Mesenchymal stem cell (in vitro differentiated cells and primary cell): ENCODE data around the gene PEMT.
A peak's percentile ranks its signal among the peaks of the same experiment; 100 is the strongest.

Source experiments
- DNase-seq: peaks from one replicate; pipeline ENCODE4 v3.0.0-alpha.2; 2013
- H2AFZ ChIP-seq: one replicate; pipeline ENCODE4 v1.6.1; 2013; ENCODE audit warnings: low read depth, mild to moderate bottlenecking, control low read depth, inconsistent platforms, low read length, moderate library complexity
- H2AK5ac ChIP-seq: 2 replicates; pipeline ENCODE4 v1.6.1; 2013; ENCODE audit warnings: low read length, moderate library complexity, mild to moderate bottlenecking, inconsistent platforms; ENCODE audit not compliant: severe bottlenecking
- H2BK120ac ChIP-seq: one replicate; pipeline ENCODE4 v1.6.1; 2013; ENCODE audit warnings: low read depth, mild to moderate bottlenecking, inconsistent platforms, low read length, moderate library complexity
- H2BK12ac ChIP-seq, 2 experiments: one replicate each; pipeline ENCODE4 v1.6.1; 2013; ENCODE audit warnings: inconsistent platforms in 2 of 2, low read length in 2 of 2, mild to moderate bottlenecking in 2 of 2, moderate library complexity in 2 of 2, control low read depth in 1 of 2
- H2BK15ac ChIP-seq: one replicate; pipeline ENCODE4 v1.6.1; 2013; ENCODE audit warnings: mild to moderate bottlenecking, low read depth, inconsistent platforms; ENCODE audit not compliant: poor library complexity, severe bottlenecking
- H2BK5ac ChIP-seq: 2 replicates; pipeline ENCODE4 v1.6.1; 2013; ENCODE audit warnings: low read depth, mild to moderate bottlenecking, low read length, control low read depth, inconsistent platforms; ENCODE audit not compliant: poor library complexity, severe bottlenecking
- H3K14ac ChIP-seq, 2 experiments: one replicate each; pipeline ENCODE4 v1.6.1; 2013; ENCODE audit warnings: inconsistent platforms in 2 of 2, low read length in 2 of 2, control low read depth in 1 of 2, mild to moderate bottlenecking in 1 of 2, moderate library complexity in 1 of 2
- H3K18ac ChIP-seq, 2 experiments: one replicate each; pipeline ENCODE4 v1.6.1; 2013; ENCODE audit warnings: inconsistent platforms in 2 of 2, low read length in 2 of 2, control low read depth in 1 of 2, low read depth in 1 of 2, mild to moderate bottlenecking in 1 of 2
- H3K23ac ChIP-seq, 2 experiments: one replicate each; pipeline ENCODE4 v1.6.1; 2013; ENCODE audit warnings: inconsistent platforms in 2 of 2, low read length in 2 of 2, mild to moderate bottlenecking in 2 of 2, moderate library complexity in 2 of 2, control low read depth in 1 of 2
- H3K27ac ChIP-seq: 2 replicates; pipeline ENCODE4 v1.5.1; 2013; ENCODE audit warnings: mild to moderate bottlenecking, moderate library complexity, low read length, control low read depth, inconsistent platforms; ENCODE audit not compliant: poor library complexity, severe bottlenecking
- H3K27me3 ChIP-seq, 2 experiments: 2 replicates each; pipeline versions ENCODE4 v1.6.1 to v1.7.0; 2013; ENCODE audit warnings: low read length in 2 of 2, mild to moderate bottlenecking in 2 of 2, moderate library complexity in 2 of 2, control low read depth in 1 of 2, inconsistent platforms in 1 of 2; ENCODE audit not compliant: control insufficient read depth in 1 of 2, insufficient read depth in 1 of 2
- H3K36me3 ChIP-seq, 2 experiments: 2 replicates each; pipeline versions ENCODE4 v1.6.1 to v1.7.0; 2013; ENCODE audit warnings: low read length in 2 of 2, control low read depth in 1 of 2, inconsistent platforms in 1 of 2, low read depth in 1 of 2, mild to moderate bottlenecking in 1 of 2; ENCODE audit not compliant: insufficient read depth in 2 of 2, control insufficient read depth in 1 of 2
- H3K4ac ChIP-seq, 2 experiments: one replicate each; pipeline ENCODE4 v1.6.1; 2013; ENCODE audit warnings: inconsistent platforms in 2 of 2, low read length in 2 of 2, mild to moderate bottlenecking in 2 of 2, moderate library complexity in 2 of 2, control low read depth in 1 of 2, low read depth in 1 of 2
- H3K4me1 ChIP-seq: 2 replicates; pipeline ENCODE4 v1.6.1; 2013; ENCODE audit warnings: low read depth, low read length, control low read depth; ENCODE audit not compliant: control insufficient read depth, insufficient read depth
- H3K4me2 ChIP-seq: 2 replicates; pipeline ENCODE4 v1.6.1; 2013; ENCODE audit warnings: low read length, mild to moderate bottlenecking, inconsistent platforms; ENCODE audit not compliant: poor library complexity, severe bottlenecking
- H3K4me3 ChIP-seq, 2 experiments: 2 replicates each; pipeline versions ENCODE4 v1.5.1 to v1.7.0; 2013; ENCODE audit warnings: low read length in 2 of 2, mild to moderate bottlenecking in 2 of 2, control low read depth in 1 of 2, low read depth in 1 of 2; ENCODE audit not compliant: insufficient read depth in 1 of 2
- H3K79me1 ChIP-seq: replicated peaks from 2 replicates; pipeline ENCODE4 v1.6.1; 2013; ENCODE audit warnings: mild to moderate bottlenecking, control low read depth, low read length, inconsistent platforms; ENCODE audit not compliant: poor library complexity, severe bottlenecking
- H3K9ac ChIP-seq: 2 replicates; pipeline ENCODE4 v1.7.0; 2013; ENCODE audit warnings: mild to moderate bottlenecking, low read length, moderate library complexity
- H3K9me3 ChIP-seq: 2 replicates; pipeline ENCODE4 v1.7.0; 2013; ENCODE audit warnings: mild to moderate bottlenecking, low read length; ENCODE audit not compliant: control insufficient read depth
- H4K8ac ChIP-seq: one replicate; pipeline ENCODE4 v1.6.1; 2013; ENCODE audit warnings: inconsistent platforms, mild to moderate bottlenecking, low read length, moderate library complexity
- H4K91ac ChIP-seq: one replicate; pipeline ENCODE4 v1.6.1; 2013; ENCODE audit warnings: mild to moderate bottlenecking, low read length, inconsistent platforms
- WGBS: methylation state at CpG from one replicate; pipeline ENCODE4 v1.1.7; 2013; ENCODE audit warnings: mixed read lengths; 5-methylcytosine and 5-hydroxymethylcytosine counted together

Gene PEMT

GRCh38 chr17:17567631-17568030 lies 23.9 kb downstream of the PEMT start:
- no peak overlapping the region for H3K4ac ChIP-seq
- H3K79me1 ChIP-seq: peaks cover 8% of the 10 kb centered on the region
- 77% methylated on average over 7 of the region's 7 CpGs for WGBS

GRCh38 chr17:17566896-17567513 lies 24.5 kb downstream of the PEMT start:
- no peak overlapping the region for H4K8ac ChIP-seq
- WGBS: 92% methylated on average over 11 of the region's 11 CpGs
- no peak overlapping the region for H2BK5ac ChIP-seq

More at GRCh38 chr17:17567631-17568030, 23.9 kb downstream of the PEMT start:
- H2BK5ac ChIP-seq: no peak overlapping the region
- no peak overlapping the region for H3K27ac ChIP-seq
- H3K9ac ChIP-seq: peak overlapping the region; percentile 18
- no peak overlapping the region for H2AFZ ChIP-seq
- peaks cover 1% of the 10 kb centered on the region for H3K4me1 ChIP-seq
- H3K9me3 ChIP-seq: no peaks in the 10 kb centered on the region
- peaks cover 0 to 11% of the 10 kb centered on the region in 2 experiments for H3K36me3 ChIP-seq
- no peak overlapping the region for H3K4me2 ChIP-seq
- H2BK15ac ChIP-seq: no peak overlapping the region
- no peaks in the 10 kb centered on the region for H3K27me3 ChIP-seq
- no peak overlapping the region for H2BK120ac ChIP-seq
- DNase-seq: no peak
- H4K91ac ChIP-seq: no peak overlapping the region
- no peak overlapping the region for H4K8ac ChIP-seq
- H3K23ac ChIP-seq: no peak overlapping the region
- H3K4me3 ChIP-seq: no peak overlapping the region
- no peak overlapping the region for H2BK12ac ChIP-seq
- no peak overlapping the region for H2AK5ac ChIP-seq
- no peak overlapping the region for H3K18ac ChIP-seq
- no peak overlapping the region for H3K14ac ChIP-seq

DNA sequence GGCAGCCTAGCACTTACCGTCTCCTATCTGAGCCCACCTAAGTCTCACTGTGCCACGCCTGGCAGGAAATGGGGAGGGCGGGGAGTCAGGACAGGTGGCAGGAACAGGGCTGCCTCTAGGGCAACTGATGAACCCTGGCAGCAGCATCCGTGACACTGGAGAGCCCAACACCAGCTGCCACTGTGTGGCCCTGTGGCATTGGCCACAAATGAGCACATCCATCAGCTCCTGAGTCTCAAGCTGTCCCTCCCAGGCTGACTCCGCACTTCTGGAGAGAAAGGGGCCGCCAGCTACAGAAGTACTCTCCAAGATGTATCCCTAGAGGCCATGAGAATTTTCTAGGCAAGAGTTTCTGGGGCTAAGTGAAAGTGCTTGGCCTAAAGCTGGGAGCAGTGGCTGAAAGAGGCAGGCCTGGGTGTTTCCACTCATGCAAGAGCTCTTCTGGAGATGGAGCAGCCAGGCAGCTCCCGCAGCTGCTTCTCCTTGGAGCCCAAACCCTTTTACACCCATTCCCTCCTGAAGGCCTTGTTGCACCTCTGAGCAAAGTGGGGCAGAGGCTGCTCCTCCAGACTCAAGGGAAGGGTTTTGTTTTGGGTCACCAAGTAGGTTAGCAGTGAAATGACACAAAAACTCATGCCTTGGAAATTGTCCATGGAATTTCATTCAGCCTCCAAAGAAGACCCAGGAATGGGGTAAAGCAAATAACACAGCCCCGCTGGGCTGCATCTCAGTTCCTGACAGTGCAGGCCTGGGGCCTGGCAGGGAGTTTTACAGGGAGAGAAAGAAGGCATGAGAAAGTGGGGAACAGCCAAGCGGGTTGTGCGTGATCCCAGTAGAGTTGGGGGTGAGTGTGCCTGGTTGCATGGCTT lies 25.8 kb downstream of the PEMT start:
- no peak overlapping the region for H2BK120ac ChIP-seq
- H3K4me2 ChIP-seq: no peak overlapping the region
- no peak overlapping the region for H2BK12ac ChIP-seq
- no peak overlapping the region for H2AK5ac ChIP-seq
- no peaks in the 10 kb centered on the region for H3K27me3 ChIP-seq
- H4K91ac ChIP-seq: no peak overlapping the region
- peak overlapping the region; percentile 1 for H3K9ac ChIP-seq
- H3K27ac ChIP-seq: no peak overlapping the region
- no peak overlapping the region for H3K4me3 ChIP-seq
- peaks cover 8% of the 10 kb centered on the region for H3K79me1 ChIP-seq
- WGBS: 98% methylated on average over 10 of the region's 10 CpGs
- H2BK5ac ChIP-seq: no peak overlapping the region
- H3K23ac ChIP-seq: no peak overlapping the region
- H3K9me3 ChIP-seq: no peaks in the 10 kb centered on the region
- H2BK15ac ChIP-seq: no peak overlapping the region
- no peak overlapping the region for H3K18ac ChIP-seq
- no peak overlapping the region for H2AFZ ChIP-seq
- no peak overlapping the region for H3K14ac ChIP-seq
- H3K4ac ChIP-seq: no peak overlapping the region
- H4K8ac ChIP-seq: no peak overlapping the region
- DNase-seq: no peak
- H3K36me3 ChIP-seq: peaks cover 0 to 12% of the 10 kb centered on the region in 2 experiments
- peaks cover 8% of the 10 kb centered on the region for H3K4me1 ChIP-seq

More at GRCh38 chr17:17566896-17567513, 24.5 kb downstream of the PEMT start:
- Histone ChIP-seq H2BK15ac (no peak overlapping the region), H3K79me1 (peaks cover 8% of the 10 kb centered on the region), H4K91ac (no peak overlapping the region), H3K4ac (no peak overlapping the region), H3K18ac (no peak overlapping the region), H3K9ac (peak overlapping the region; percentile 18), H2AK5ac (no peak overlapping the region), H3K23ac (no peak overlapping the region), H3K14ac (no peak overlapping the region), H3K4me1 (peaks cover 4% of the 10 kb centered on the region), H2BK12ac (no peak overlapping the region), H3K27ac (no peak overlapping the region), H3K27me3 (no peaks in the 10 kb centered on the region), H3K9me3 (no peaks in the 10 kb centered on the region), H3K4me3 (no peak overlapping the region), H2AFZ (no peak overlapping the region), H3K36me3 (peaks cover 0 to 10% of the 10 kb centered on the region in 2 experiments), H2BK120ac (no peak overlapping the region), H3K4me2 (no peak overlapping the region)
- DNase-seq: no peak

- H2BK15ac ChIP-seq: no peak overlapping the region
- H2BK12ac ChIP-seq: no peak overlapping the region
- no peak overlapping the region for H3K4ac ChIP-seq
- no peak overlapping the region for H2BK5ac ChIP-seq
- no peak overlapping the region for H3K4me3 ChIP-seq
- no peak overlapping the region for H3K27ac ChIP-seq
- H3K4me2 ChIP-seq: no peak overlapping the region
- H3K4me1 ChIP-seq: peaks cover 8% of the 10 kb centered on the region
- H3K14ac ChIP-seq: no peak overlapping the region
- H3K79me1 ChIP-seq: peaks cover 8% of the 10 kb centered on the region
- no peaks in the 10 kb centered on the region for H3K9me3 ChIP-seq
- no peak overlapping the region for H2BK120ac ChIP-seq
- no peak overlapping the region for H3K23ac ChIP-seq
- no peak overlapping the region for H3K9ac ChIP-seq
- H2AFZ ChIP-seq: no peak overlapping the region
- no peak overlapping the region for H4K8ac ChIP-seq
- H3K27me3 ChIP-seq: no peaks in the 10 kb centered on the region
- no peak for DNase-seq
- 79% methylated on average over 5 of the region's 5 CpGs for WGBS
- H3K36me3 ChIP-seq: peaks cover 0 to 12% of the 10 kb centered on the region in 2 experiments
- H4K91ac ChIP-seq: no peak overlapping the region
- H2AK5ac ChIP-seq: no peak overlapping the region
- H3K18ac ChIP-seq: no peak overlapping the region
Observed at GRCh38 chr17:17564896-17565295, 26.6 kb downstream of the PEMT start.
